Femur (tissue), 1 donor: ENCODE measurements around the gene SH3YL1.

Experiments used
- DNase-seq: peaks from one replicate; pipeline ENCODE4 v3.0.0-alpha.2; 2017

Gene SH3YL1

GRCh38 chr2:281381-281780 lies 17.5 kb upstream of the SH3YL1 start:
- no peak for DNase-seq

GRCh38 chr2:280650-281110 lies 16.8 kb upstream of the SH3YL1 start:
- DNase-seq = no peak

GRCh38 chr2:279956-280649 lies 16.3 kb upstream of the SH3YL1 start:
- DNase-seq = no peak

GRCh38 chr2:279366-279765 lies 15.5 kb upstream of the SH3YL1 start:
- DNase-seq = no peak

GRCh38 chr2:278927-279320 lies 15.1 kb upstream of the SH3YL1 start:
- no peak for DNase-seq

- no peak for DNase-seq
These were observed 14.6 kb upstream of the SH3YL1 start for GRCh38 chr2:278312-278926.

GRCh38 chr2:275466-275865 lies 11.6 kb upstream of the SH3YL1 start:
- no peak for DNase-seq

- DNase-seq = no peak
These were observed 10.7 kb upstream of the SH3YL1 start for GRCh38 chr2:274503-274902.

- DNase-seq = no peak
These were observed 9.5 kb upstream of the SH3YL1 start for GRCh38 chr2:273333-273732.

- no peak for DNase-seq
These were observed 8.1 kb upstream of the SH3YL1 start for GRCh38 chr2:271917-272316.

- DNase-seq = no peak
These were observed 7.0 kb upstream of the SH3YL1 start for GRCh38 chr2:270861-271260.

GRCh38 chr2:269356-270030 lies 5.7 kb upstream of the SH3YL1 start:
- no peak for DNase-seq

- no peak for DNase-seq
These were observed 4.5 kb upstream of the SH3YL1 start for GRCh38 chr2:268323-268722.

GRCh38 chr2:264493-265468 lies 949 bp upstream of the SH3YL1 start, which contains the start of gene ACP1:
Gene ACP1, plus strand, starts transcription at chr2:264947. Its CDS starts 18 bp downstream, at chr2:264965.
- peak; percentile 96 for DNase-seq

- DNase-seq = no peak
These were observed 652 bp downstream of the SH3YL1 start for GRCh38 chr2:263022-263738.

- no peak for DNase-seq
These were observed 1.7 kb downstream of the SH3YL1 start for GRCh38 chr2:262117-262516.

- DNase-seq = no peak
These were observed 3.2 kb downstream of the SH3YL1 start for GRCh38 chr2:260507-261161.

GRCh38 chr2:259789-260331 lies 4.0 kb downstream of the SH3YL1 start:
- DNase-seq = no peak

GRCh38 chr2:258933-259332 lies 4.9 kb downstream of the SH3YL1 start:
- DNase-seq = no peak

- DNase-seq = no peak
These were observed 6.0 kb downstream of the SH3YL1 start for GRCh38 chr2:257842-258241.

- DNase-seq = no peak
These were observed 6.4 kb downstream of the SH3YL1 start for GRCh38 chr2:257429-257828.
